H9 (cell line): Measurements from ENCODE around the gene CORO1A. TPM values are rescaled to one million over a fixed set of nuclear protein-coding genes. Genes with fewer than 3 reads are reported as not detected.

Experiments used
- DNase-seq: peaks from one replicate; pipeline ENCODE4 v3.0.0-alpha.2; 2017
- H2AFZ ChIP-seq: one replicate; pipeline ENCODE4 v1.6.1; 2013; ENCODE audit warnings: mild to moderate bottlenecking, low read length, control low read depth, moderate library complexity
- H2AK5ac ChIP-seq: 2 replicates; pipeline ENCODE4 v1.6.1; 2013; ENCODE audit warnings: low read length, control low read depth, mixed read lengths; ENCODE audit not compliant: insufficient read length
- H2BK120ac ChIP-seq: one replicate; pipeline ENCODE4 v1.6.1; 2013; ENCODE audit warnings: low read depth, mild to moderate bottlenecking, low read length, control low read depth, inconsistent platforms; ENCODE audit not compliant: poor library complexity, severe bottlenecking
- H2BK12ac ChIP-seq: 2 replicates; pipeline ENCODE4 v1.6.1; 2013; ENCODE audit warnings: low read length, control low read depth, mixed read lengths, low read depth; ENCODE audit not compliant: insufficient read length
- H2BK15ac ChIP-seq: 2 replicates; pipeline ENCODE4 v1.6.1; 2013; ENCODE audit warnings: low read depth, low read length, control low read depth
- H2BK20ac ChIP-seq: one replicate; pipeline ENCODE4 v1.6.1; 2013; ENCODE audit warnings: low read depth, mild to moderate bottlenecking, low read length, control low read depth, inconsistent platforms; ENCODE audit not compliant: poor library complexity, severe bottlenecking
- H2BK5ac ChIP-seq: 2 replicates; pipeline ENCODE4 v1.6.1; 2013; ENCODE audit warnings: low read length, control low read depth, mixed read lengths; ENCODE audit not compliant: insufficient read length
- H3K14ac ChIP-seq: 2 replicates; pipeline ENCODE4 v1.6.1; 2013; ENCODE audit warnings: low read length, control low read depth; ENCODE audit not compliant: insufficient read depth
- H3K18ac ChIP-seq: 2 replicates; pipeline ENCODE4 v1.6.1; 2013; ENCODE audit warnings: low read depth, mild to moderate bottlenecking, mixed read lengths, low read length, control low read depth; ENCODE audit not compliant: insufficient read length
- H3K23ac ChIP-seq: 2 replicates; pipeline ENCODE4 v1.6.1; 2013; ENCODE audit warnings: low read length, control low read depth, mixed read lengths, low read depth; ENCODE audit not compliant: insufficient read length
- H3K23me2 ChIP-seq: 2 replicates; pipeline ENCODE4 v1.6.1; 2013; ENCODE audit warnings: low read depth, mild to moderate bottlenecking, mixed read lengths, low read length, control low read depth; ENCODE audit not compliant: insufficient read length, poor library complexity, severe bottlenecking
- H3K27ac ChIP-seq: 2 replicates; pipeline ENCODE4 v1.5.1; 2013; ENCODE audit warnings: low read length, control low read depth, mixed read lengths, low read depth; ENCODE audit not compliant: insufficient read length
- H3K27me3 ChIP-seq: 2 replicates; pipeline ENCODE4 v1.6.1; 2013; ENCODE audit warnings: low read length, control low read depth, inconsistent platforms; ENCODE audit not compliant: insufficient read depth
- H3K4ac ChIP-seq: 2 replicates; pipeline ENCODE4 v1.6.1; 2013; ENCODE audit warnings: low read depth, mild to moderate bottlenecking, control low read depth, inconsistent platforms, low read length, moderate library complexity
- H3K4me1 ChIP-seq: 2 replicates; pipeline ENCODE4 v1.6.1; 2013; ENCODE audit warnings: low read length, control low read depth, inconsistent platforms; ENCODE audit not compliant: insufficient read depth
- H3K4me2 ChIP-seq: 2 replicates; pipeline ENCODE4 v1.6.1; 2013; ENCODE audit warnings: low read length, control low read depth, mixed read lengths; ENCODE audit not compliant: insufficient read length, insufficient read depth
- H3K56ac ChIP-seq: 2 replicates; pipeline ENCODE4 v1.6.1; 2013; ENCODE audit warnings: low read depth, mild to moderate bottlenecking, mixed read lengths, low read length, control low read depth; ENCODE audit not compliant: insufficient read length
- H3K79me1 ChIP-seq: 2 replicates; pipeline ENCODE4 v1.6.1; 2013; ENCODE audit warnings: low read depth, mild to moderate bottlenecking, moderate library complexity, low read length, control low read depth, inconsistent platforms; ENCODE audit not compliant: insufficient read depth, poor library complexity, severe bottlenecking
- H3K79me2 ChIP-seq: 2 replicates; pipeline ENCODE4 v1.6.1; 2013; ENCODE audit warnings: low read length, control low read depth, inconsistent platforms; ENCODE audit not compliant: insufficient read depth
- H3K9ac ChIP-seq: 2 replicates; pipeline ENCODE4 v1.6.1; 2013; ENCODE audit warnings: low read length, control low read depth, mixed read lengths; ENCODE audit not compliant: insufficient read length; ENCODE audit errors: extremely low read depth
- H3K9me3 ChIP-seq: one replicate; pipeline ENCODE4 v1.6.1; 2013; ENCODE audit warnings: low read depth, low read length, inconsistent platforms; ENCODE audit not compliant: control insufficient read depth
- H3T11ph ChIP-seq: one replicate; pipeline ENCODE4 v1.6.1; 2013; ENCODE audit warnings: mild to moderate bottlenecking, low read length, control low read depth, inconsistent platforms
- H4K20me1 ChIP-seq: one replicate; pipeline ENCODE4 v1.6.1; 2013; ENCODE audit not compliant: control insufficient read depth, insufficient read length, insufficient read depth
- H4K5ac ChIP-seq: 2 replicates; pipeline ENCODE4 v1.6.1; 2013; ENCODE audit warnings: low read depth, mild to moderate bottlenecking, mixed read lengths, low read length, control low read depth; ENCODE audit not compliant: insufficient read length
- H4K8ac ChIP-seq: replicated peaks from 2 replicates; pipeline ENCODE4 v1.6.1; 2013; ENCODE audit warnings: low read length, control low read depth, mixed read lengths, low read depth; ENCODE audit not compliant: insufficient read length
- H4K91ac ChIP-seq: 2 replicates; pipeline ENCODE4 v1.6.1; 2013; ENCODE audit warnings: low read depth, mild to moderate bottlenecking, moderate library complexity, mixed read lengths, low read length, control low read depth; ENCODE audit not compliant: insufficient read length
- H3K27ac Mint-ChIP-seq, 3 experiments: 2 replicates in 2 of 3; 3 replicates in 1 of 3; pipeline ENCODE4 v1.8.0; 2020 to 2021; ENCODE audit warnings: mixed read lengths in 3 of 3, mild to moderate bottlenecking in 1 of 3, moderate library complexity in 1 of 3
- H3K27me3 Mint-ChIP-seq: 2 replicates; pipeline ENCODE4 v1.8.0; 2021; ENCODE audit warnings: low read depth, mild to moderate bottlenecking, moderate library complexity, mixed read lengths
- H3K36me3 Mint-ChIP-seq, 3 experiments: 2 replicates in 2 of 3; 3 replicates in 1 of 3; pipeline ENCODE4 v1.8.0; 2020 to 2021; ENCODE audit warnings: low read depth in 3 of 3, mixed read lengths in 3 of 3; ENCODE audit not compliant: insufficient read depth in 1 of 3
- H3K4me1 Mint-ChIP-seq, 2 experiments: 2 replicates each; pipeline ENCODE4 v1.8.0; 2020; ENCODE audit warnings: mixed read lengths in 2 of 2
- H3K4me3 Mint-ChIP-seq, 2 experiments: 2 replicates in 1 of 2; 3 replicates in 1 of 2; pipeline ENCODE4 v1.8.0; 2020 to 2021; ENCODE audit warnings: mild to moderate bottlenecking in 2 of 2, mixed read lengths in 2 of 2, moderate library complexity in 1 of 2
- H3K9me3 Mint-ChIP-seq, 2 experiments: 2 replicates in 1 of 2; 3 replicates in 1 of 2; pipeline ENCODE4 v1.8.0; 2020; ENCODE audit warnings: mild to moderate bottlenecking in 2 of 2, mixed read lengths in 2 of 2, moderate library complexity in 1 of 2
- WGBS: extraction: QIAGEN DNeasy Blood & Tissue Kit; methylation state at CpG from one replicate; pipeline ENCODE4 v1.1.7; 2013; ENCODE audit warnings: missing lambda C conversion rate, low lambda C conversion rate, mixed read lengths; ENCODE audit not compliant: insufficient read length; ENCODE audit errors: extremely low coverage; 5-methylcytosine and 5-hydroxymethylcytosine counted together
- total RNA-seq: library from RNA; stranded (reverse); gene quantifications from 2 replicates; pipeline ENCODE4 v1.2.1, GENCODE V29; 2021
- TF ChIP-seq, protein P1 (sequence below): fragments of 200-600 bp; sonication (generic); conservative IDR thresholded peaks from 3 replicates; pipeline ENCODE4 v1.8.0; 2021; ENCODE audit warnings: antibody characterized with exemption, mild to moderate bottlenecking

CORO1A gene
- total RNA-seq, 1 experiment from 2014 or later, result 4.8 TPM

DNA sequence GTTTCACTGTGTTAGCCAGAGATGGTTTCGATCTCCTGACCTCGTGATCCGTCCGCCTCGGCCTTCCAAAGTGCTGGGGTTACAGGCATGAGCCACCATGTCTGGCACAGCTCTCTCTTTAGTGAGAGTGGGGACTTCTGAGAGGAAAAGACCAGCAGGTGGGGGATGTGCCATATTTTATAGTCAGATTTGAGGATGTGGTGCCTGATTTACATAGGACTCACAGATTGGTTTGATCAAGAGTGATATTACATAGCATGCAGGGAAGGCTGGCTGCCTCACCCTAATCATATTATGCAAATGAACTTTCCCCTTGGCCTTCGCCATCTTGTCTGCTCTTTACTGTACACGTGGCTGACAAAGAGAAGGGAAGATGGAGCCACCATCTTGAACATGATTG lies 32.3 kb upstream of the CORO1A start:
- TF ChIP-seq, protein P1, sequence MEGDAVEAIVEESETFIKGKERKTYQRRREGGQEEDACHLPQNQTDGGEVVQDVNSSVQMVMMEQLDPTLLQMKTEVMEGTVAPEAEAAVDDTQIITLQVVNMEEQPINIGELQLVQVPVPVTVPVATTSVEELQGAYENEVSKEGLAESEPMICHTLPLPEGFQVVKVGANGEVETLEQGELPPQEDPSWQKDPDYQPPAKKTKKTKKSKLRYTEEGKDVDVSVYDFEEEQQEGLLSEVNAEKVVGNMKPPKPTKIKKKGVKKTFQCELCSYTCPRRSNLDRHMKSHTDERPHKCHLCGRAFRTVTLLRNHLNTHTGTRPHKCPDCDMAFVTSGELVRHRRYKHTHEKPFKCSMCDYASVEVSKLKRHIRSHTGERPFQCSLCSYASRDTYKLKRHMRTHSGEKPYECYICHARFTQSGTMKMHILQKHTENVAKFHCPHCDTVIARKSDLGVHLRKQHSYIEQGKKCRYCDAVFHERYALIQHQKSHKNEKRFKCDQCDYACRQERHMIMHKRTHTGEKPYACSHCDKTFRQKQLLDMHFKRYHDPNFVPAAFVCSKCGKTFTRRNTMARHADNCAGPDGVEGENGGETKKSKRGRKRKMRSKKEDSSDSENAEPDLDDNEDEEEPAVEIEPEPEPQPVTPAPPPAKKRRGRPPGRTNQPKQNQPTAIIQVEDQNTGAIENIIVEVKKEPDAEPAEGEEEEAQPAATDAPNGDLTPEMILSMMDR, result no peak
- WGBS, result no CpG with 5 or more reads among the region's 7 CpGs

More for the DNA sequence above, 32.3 kb upstream of the CORO1A start:
- Histone ChIP-seq H4K8ac (no peak overlapping the region), H2BK12ac (no peak overlapping the region), H3K79me2 (no peaks in the 10 kb centered on the region), H3K23me2 (no peaks in the 10 kb centered on the region), H3T11ph (no peak overlapping the region), H2BK5ac (no peak overlapping the region), H4K91ac (no peak overlapping the region), H3K14ac (no peak overlapping the region), H3K18ac (no peak overlapping the region), H3K4ac (no peak overlapping the region), H2AK5ac (no peak overlapping the region), H4K20me1 (no peaks in the 10 kb centered on the region), H2AFZ (no peak overlapping the region), H3K4me1 (no peaks in the 10 kb centered on the region), H3K4me2 (no peak overlapping the region), H2BK20ac (no peak overlapping the region), H3K27ac (no peak overlapping the region), H3K27me3 (no peaks in the 10 kb centered on the region), H2BK120ac (no peak overlapping the region), H3K9ac (no peak overlapping the region), H4K5ac (no peak overlapping the region), H3K79me1 (no peaks in the 10 kb centered on the region), H3K23ac (no peak overlapping the region), H3K56ac (no peak overlapping the region), H3K9me3 (no peaks in the 10 kb centered on the region), H2BK15ac (no peak overlapping the region)
- Mint-ChIP-seq H3K27ac (no peak overlapping the region), H3K27me3 (peaks cover 13% of the 10 kb centered on the region), H3K4me1 (no peaks in the 10 kb centered on the region), H3K9me3 (peaks cover 13 to 19% of the 10 kb centered on the region in 2 experiments), H3K36me3 (peaks cover 0 to 2% (median 0%) of the 10 kb centered on the region in 3 experiments; a peak in 2 of 7 replicates), H3K4me3 (no peak overlapping the region)
- no peak for DNase-seq
